ENCODE results near the gene GCNT2. TPM values are rescaled to one million over a fixed set of nuclear protein-coding genes. Genes with fewer than 3 reads are reported as not detected.
"Not testable (repeated sequence)": the region's sequence is repeated elsewhere in the genome, so short reads cannot be mapped to it uniquely, and the experiment has no call there.

Gene GCNT2
- total RNA-seq, 1 donor from 2014 or later: 5.8 TPM

DNA sequence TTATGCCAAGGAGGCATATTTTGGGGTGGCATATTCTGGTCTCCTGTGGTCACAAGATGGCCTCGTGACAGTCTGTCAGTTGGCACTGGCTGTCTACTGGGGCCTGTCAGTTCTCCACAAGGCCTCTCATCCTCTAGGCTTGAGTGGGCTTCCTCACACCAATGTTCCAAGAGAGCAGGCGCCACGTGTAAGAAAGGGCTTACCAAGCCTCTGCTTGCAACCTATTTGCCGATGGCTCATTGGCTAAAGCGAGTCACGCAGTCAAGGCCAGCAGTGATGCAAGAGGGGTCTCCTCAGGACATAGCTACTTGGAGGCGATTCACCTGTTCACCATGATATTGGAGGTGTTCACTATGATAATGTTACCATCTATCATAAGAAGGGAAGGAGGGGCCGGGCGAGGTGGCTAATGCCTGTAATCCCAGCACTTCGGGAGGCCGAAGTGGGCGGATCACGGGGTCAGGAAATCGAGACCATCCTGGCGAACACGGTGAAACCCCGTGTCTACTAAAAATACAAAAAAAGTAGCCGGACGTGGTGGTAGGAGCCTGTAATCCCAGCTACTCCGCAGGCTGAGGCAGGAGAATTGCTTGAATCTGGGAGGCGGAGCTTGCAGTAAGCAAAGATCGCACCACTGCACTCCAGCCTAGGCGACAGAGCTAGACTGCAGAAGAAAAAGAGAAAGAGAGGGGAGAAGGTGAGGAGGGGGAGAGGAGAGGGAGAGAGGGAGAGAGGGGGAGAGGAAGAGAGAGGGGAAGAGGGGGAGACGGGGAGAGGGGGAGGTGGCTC, 138.0 kb downstream of the GCNT2 start:
- intact Hi-C loops (cut with micrococcal nuclease): no loop called here

DNA sequence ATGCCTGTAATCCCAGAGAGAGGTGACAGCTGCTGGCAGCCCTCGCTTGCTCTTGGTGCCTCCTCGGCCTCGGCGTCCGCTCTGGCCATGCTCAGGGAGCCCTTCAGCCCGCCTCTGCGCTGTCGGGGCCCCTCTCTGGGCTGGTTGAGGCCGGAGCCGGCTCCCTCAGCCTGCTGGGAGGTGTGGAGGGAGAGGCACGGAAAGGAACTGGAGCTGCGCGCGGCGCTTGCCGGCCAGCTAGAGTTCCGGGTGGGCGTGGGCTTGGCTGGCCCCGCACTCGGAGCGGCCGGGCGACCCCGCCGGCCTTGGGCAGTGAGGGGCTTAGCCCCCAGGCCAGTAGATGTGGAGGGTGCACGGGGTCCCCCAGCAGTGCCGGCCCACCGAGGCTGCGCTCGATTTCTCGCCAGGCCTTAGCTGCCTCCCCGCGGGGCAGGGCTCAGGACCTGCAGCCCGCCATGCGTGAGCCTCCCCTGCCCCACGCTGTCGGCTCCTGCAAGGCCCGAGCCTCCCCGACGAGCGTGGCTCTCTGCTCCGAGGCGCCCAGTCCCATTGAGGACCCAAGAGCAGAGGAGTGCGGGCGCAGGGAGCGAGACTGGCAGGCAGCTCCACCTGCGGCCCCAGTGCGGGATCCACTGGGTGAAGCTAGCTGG, 138.7 kb downstream of the GCNT2 start:
- intact Hi-C loops (cut with micrococcal nuclease): no loop called here

DNA sequence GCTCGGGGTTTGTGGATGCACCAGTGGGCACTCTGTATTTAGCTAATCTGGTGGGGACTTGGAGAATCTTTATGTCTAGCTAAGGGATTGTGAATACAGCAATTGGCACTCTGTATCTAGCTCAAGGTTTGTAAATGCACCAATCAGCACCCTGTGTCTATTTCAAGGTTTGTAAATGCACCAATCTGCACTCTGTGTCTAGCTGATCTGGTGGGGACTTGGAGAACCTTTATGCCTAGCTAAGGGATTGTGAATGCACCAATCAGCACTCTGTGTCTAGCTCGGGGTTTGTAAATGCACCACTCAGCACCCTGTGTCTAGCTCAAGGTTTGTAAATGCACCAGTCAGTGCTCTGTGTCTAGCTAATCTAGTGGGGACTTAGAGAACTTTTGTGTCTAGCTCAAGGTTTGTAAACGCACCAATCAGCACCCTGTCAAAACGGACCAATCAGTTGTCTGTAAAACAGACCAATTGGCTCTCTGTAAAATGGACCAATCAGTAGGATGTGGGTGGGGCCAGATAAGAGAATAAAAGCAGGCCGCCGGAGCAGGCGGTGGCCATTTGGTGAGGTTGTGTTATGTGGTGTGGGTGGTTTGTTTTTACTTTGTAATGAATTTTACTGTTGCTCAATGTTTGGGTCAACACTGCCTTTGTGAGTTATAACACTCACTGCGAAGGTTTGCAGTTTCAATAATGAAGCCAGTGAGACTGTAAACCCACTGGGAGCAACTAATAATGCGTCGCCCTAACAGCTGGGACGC, 139.5 kb downstream of the GCNT2 start:
- intact Hi-C loops (cut with micrococcal nuclease): not testable (repeated sequence)

DNA sequence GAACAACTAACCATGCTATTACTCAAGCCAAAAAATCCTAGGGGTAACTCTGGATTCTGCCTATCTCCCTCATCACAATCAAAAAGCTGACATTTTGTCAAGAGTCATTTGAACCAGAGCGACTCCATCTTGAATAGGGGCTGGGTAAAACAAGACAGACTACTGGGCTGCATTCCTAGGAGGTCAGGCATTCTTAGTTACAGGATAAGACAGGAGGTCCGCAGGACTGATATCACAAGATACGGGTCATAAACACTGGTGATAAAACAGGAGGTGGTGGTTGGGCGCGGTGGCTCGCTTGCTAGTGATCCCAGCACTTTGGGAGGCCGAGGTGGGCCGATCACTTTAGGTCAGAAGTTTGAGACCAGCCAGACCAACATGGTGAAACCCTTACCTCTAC, 141.1 kb downstream of the GCNT2 start:
- intact Hi-C loops (cut with micrococcal nuclease): no loop called here

DNA sequence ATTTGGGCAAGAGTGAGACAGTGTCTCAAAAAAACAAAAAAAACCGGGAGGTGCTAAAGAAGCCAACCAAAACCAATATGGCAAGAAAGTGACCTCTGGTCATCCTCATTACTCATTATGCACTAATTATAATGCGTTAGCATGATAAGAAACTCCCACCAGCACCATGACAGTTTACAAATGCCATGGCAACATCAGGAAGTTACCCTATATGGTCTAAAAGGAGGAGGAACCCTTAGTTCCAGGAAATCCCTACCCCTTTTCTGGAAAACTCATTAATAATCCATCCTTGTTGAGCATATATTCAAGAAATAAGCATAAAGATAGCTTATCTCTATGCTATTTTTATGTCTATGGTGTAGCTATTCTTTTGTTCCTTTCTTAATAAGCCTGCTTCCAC, 141.6 kb downstream of the GCNT2 start:
- intact Hi-C loops (cut with micrococcal nuclease): no loop called here

DNA sequence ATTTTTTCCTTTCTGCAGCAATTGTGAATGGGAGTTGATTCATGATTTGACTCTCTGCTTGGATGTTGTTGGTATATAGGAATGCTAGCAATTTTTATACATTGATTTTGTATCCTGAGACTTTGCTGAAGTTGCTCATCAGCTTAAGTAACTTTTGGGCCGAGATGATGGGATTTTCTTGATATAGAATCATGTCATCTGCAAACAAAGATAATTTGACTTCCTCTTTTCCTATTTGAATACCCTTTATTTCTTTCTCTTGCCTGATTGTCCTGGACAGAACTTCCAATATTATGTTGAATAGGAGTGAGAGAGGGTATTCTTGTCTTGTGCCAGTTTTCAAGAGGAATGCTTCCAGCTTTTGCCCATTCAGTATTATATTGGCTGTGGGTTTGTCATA, 144.4 kb downstream of the GCNT2 start:
- intact Hi-C loops (cut with micrococcal nuclease): not testable (repeated sequence)

DNA sequence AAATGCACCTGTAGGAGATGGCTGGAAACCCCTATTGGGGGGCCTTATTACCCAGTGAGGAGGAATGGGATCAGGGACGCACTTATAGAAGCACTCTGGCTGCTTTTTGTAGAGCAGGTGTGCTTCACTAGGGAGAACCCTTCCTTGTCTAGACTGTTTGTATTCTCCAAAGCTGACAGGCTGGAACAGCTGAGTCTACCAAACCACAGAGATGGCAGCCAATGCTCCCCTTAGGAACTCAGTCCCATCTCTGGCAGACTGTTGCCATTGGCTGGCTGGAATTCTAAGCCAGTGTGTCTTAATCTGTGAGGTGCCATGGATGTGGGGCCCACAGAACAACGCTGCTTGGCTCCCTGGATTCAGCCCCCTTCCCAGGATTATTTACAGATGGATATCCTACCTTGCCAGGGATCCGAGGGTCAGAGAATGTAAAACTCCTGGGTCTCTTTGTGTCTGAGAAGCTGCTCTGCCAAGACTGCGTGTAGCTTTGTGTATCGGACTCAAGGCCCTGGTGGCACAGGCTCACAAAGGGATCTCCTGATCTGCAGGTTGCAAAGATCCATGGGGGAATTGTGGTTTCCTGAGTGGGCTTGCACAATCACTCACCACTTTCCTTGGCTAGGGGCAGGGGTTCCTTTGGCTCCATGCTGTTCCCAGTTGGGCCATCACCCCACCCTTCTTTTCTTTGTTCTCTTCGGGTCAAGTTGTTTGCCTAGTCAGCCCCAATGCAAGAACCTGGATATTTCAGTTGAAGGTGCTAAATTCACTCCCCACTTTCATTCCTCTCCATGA, 147.2 kb downstream of the GCNT2 start:
- intact Hi-C loops (cut with micrococcal nuclease): no loop called here

DNA sequence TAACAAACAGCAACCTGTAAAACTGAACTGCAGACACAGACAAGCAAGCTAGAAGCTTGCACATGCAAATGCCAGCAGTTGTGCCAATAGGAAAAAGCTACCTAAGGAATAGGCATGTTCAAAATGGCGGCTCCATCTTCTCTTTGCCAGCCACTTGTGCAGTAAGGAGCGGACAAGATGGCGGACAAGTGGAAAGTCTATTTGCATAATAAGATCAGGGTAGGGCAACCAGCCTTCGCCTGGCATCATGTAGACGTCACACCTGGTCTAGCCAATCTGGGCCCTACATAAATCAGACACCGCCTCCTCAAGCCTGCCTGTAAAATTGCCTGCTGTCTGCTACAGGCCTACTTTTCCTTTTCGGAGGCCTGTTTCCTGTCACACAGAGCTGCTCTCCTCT, 155.3 kb downstream of the GCNT2 start:
- intact Hi-C loops (cut with micrococcal nuclease): no loop called here

DNA sequence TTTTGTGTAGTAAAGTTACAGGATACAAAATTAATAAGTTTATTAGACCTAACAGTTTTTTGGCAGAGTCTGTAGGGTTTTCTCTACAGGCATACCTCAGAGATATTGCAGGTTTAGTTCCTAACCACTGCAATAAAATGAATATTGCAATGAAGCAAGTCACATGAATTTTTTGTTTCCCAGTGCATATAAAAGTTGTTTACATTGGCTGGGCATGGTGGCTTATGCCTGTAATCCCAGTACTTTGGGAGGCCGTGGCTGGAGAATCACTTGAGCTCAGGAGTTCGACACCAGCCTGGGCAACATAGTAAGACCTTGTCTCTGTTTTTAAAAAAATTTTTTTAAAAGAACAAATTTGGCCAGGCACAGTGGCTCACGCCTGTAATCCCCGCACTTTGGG, 157.3 kb downstream of the GCNT2 start:
- intact Hi-C loops (cut with micrococcal nuclease): no loop called here

Other genes starting within 250 kb of the GCNT2 start
- gene TFAP2A, start 106.3 kb upstream of the GCNT2 start, total RNA-seq: 0.22 TPM in 1 of 2 replicates, not detected in the other
- 1.5 and 2.0 TPM in 2 replicates for gene C6orf52, start 173.3 kb downstream of the GCNT2 start, total RNA-seq
- 16.7 and 18.1 TPM in 2 replicates for gene PAK1IP1, start 173.6 kb downstream of the GCNT2 start, total RNA-seq
- gene TMEM14C, start 201.7 kb downstream of the GCNT2 start, total RNA-seq: 55.5 and 56.4 TPM in 2 replicates
- gene TMEM14B, start 226.5 kb downstream of the GCNT2 start, total RNA-seq: 86.1 and 89.4 TPM in 2 replicates

Data from T-helper 1 cell treated with Interleukin-12 subunit alpha and Interleukin-12 subunit beta and Interleukin-4 antibody, amounts not matched to agents 30 ng/mL and 1 ng/mL, for 36 hours (primary cell).